H1 (cell line): Measurements from ENCODE around the gene RD3L. TPM values are rescaled to one million over a fixed set of nuclear protein-coding genes. Genes with fewer than 3 reads are reported as not detected.

Source experiments
- ASH2L ChIP-seq: fragments of 200-600, 300-600 bp; sonication (generic); IDR thresholded peaks from one replicate; pipeline ENCODE4 v1.7.1; 2017; ENCODE audit warnings: low read length
- CHD2 ChIP-seq: IDR thresholded peaks from 2 replicates; pipeline ENCODE4 v1.6.1; 2012; ENCODE audit warnings: low read length, improper control_type of control experiment
- EGR1 ChIP-seq: IDR thresholded peaks from 2 replicates; pipeline ENCODE4 v1.6.1; 2011; ENCODE audit warnings: low read depth, low read length, borderline replicate concordance
- POLR2A ChIP-seq, 2 experiments: IDR thresholded peaks; 1 replicate in 1 of 2; 2 replicates in 1 of 2; pipeline ENCODE4 v1.6.1; 2011; ENCODE audit warnings: low read depth in 2 of 2, low read length in 2 of 2, mild to moderate bottlenecking in 2 of 2; ENCODE audit errors: control extremely low read depth in 1 of 2
- RAD21 ChIP-seq, 2 experiments: IDR thresholded peaks in 1 of 2; conservative IDR thresholded peaks in 1 of 2; 2 replicates each; pipeline ENCODE4 v1.6.1; 2011; ENCODE audit warnings: low read depth in 2 of 2, low read length in 2 of 2, improper control_type of control experiment in 1 of 2, inconsistent platforms in 1 of 2, mild to moderate bottlenecking in 1 of 2, moderate library complexity in 1 of 2
- RBBP5 ChIP-seq: IDR thresholded peaks from 2 replicates; pipeline ENCODE4 v1.7.1; 2012; ENCODE audit warnings: low read depth, mild to moderate bottlenecking, inconsistent platforms, low read length, moderate library complexity, borderline replicate concordance
- RFX5 ChIP-seq: IDR thresholded peaks from 2 replicates; pipeline ENCODE4 v1.6.1; 2011; ENCODE audit warnings: low read depth, low read length, improper control_type of control experiment, borderline replicate concordance
- SAP30 ChIP-seq: fragments of 300-600 bp; sonication (generic); IDR thresholded peaks from 2 replicates; pipeline ENCODE4 v1.7.1; 2012; ENCODE audit warnings: low read length, moderate library complexity, mild to moderate bottlenecking, inconsistent platforms; ENCODE audit not compliant: insufficient read depth, insufficient replicate concordance
- SP2 ChIP-seq: IDR thresholded peaks from 2 replicates; pipeline ENCODE4 v1.6.1; 2012; ENCODE audit warnings: mild to moderate bottlenecking, low read length, inconsistent platforms
- SP4 ChIP-seq: IDR thresholded peaks from 2 replicates; pipeline ENCODE4 v1.6.1; 2012; ENCODE audit warnings: low read length, inconsistent platforms
- TAF7 ChIP-seq: optimal IDR thresholded peaks from 2 replicates; pipeline ENCODE3; 2011; ENCODE audit warnings: low read depth, mild to moderate bottlenecking, inconsistent platforms, low read length, moderate library complexity, borderline replicate concordance
- TBP ChIP-seq: IDR thresholded peaks from 2 replicates; pipeline ENCODE4 v1.6.1; 2011; ENCODE audit warnings: low read depth, low read length, improper control_type of control experiment
- TEAD4 ChIP-seq: IDR thresholded peaks from 2 replicates; pipeline ENCODE4 v1.6.1; 2012; ENCODE audit warnings: low read depth, low read length, inconsistent platforms, mixed read lengths
- YY1 ChIP-seq: IDR thresholded peaks from 2 replicates; pipeline ENCODE4 v1.6.1; 2011; ENCODE audit warnings: low read depth, mild to moderate bottlenecking, low read length
- polyA plus RNA-seq, 7 experiments: library from polyadenylated mRNA; depleted of rRNA in 3 of 7; stranded (reverse) in 5 of 7; unstranded in 2 of 7; fragments of >200 nt in 5 of 7; fragments of 200-250 nt in 2 of 7; gene quantifications; 1 replicate in 5 of 7; 2 replicates in 1 of 7; 4 replicates in 1 of 7; pipeline versions ENCODE4 v1.2.1 to v1.2.3, GENCODE V29; 2011 to 2013; ENCODE audit warnings: missing spikeins in 2 of 7, mixed read lengths in 2 of 7
- total RNA-seq: library from RNA; stranded (reverse); fragmentation: NEBNext Ultra II Directional; extraction: Animal tissue kit (Norgen Biotek cat#: 25700); gene quantifications from 2 replicates; pipeline ENCODE4 v1.2.1, GENCODE V29; 2021
- TF ChIP-seq, protein P1 (sequence below), 3 experiments: IDR thresholded peaks; 1 replicate in 2 of 3; 2 replicates in 1 of 3; pipeline versions ENCODE4 v1.5.1 to v1.6.1; 2011; ENCODE audit warnings: low read length in 3 of 3, mild to moderate bottlenecking in 3 of 3, inconsistent platforms in 2 of 3, low read depth in 1 of 3, moderate library complexity in 1 of 3; ENCODE audit not compliant: insufficient read depth in 1 of 3; ENCODE audit errors: control extremely low read depth in 1 of 3
- TF ChIP-seq, protein P2 (sequence below): IDR thresholded peaks from 2 replicates; pipeline ENCODE4 v1.6.1; 2011; ENCODE audit warnings: low read depth, mild to moderate bottlenecking, low read length; ENCODE audit not compliant: insufficient read depth
- TF ChIP-seq, protein P3 (sequence below): IDR thresholded peaks from 2 replicates; pipeline ENCODE4 v1.6.1; 2012; ENCODE audit warnings: inconsistent platforms
- TF ChIP-seq, protein P4 (sequence below): IDR thresholded peaks from 2 replicates; pipeline ENCODE4 v1.6.1; 2011; ENCODE audit warnings: low read length, improper control_type of control experiment

The RD3L gene
- total and polyA plus RNA-seq, 2 of the 8 experiments (the other 6 are each of a cell fraction or from before 2014, with no cell fraction given): not detected

DNA sequence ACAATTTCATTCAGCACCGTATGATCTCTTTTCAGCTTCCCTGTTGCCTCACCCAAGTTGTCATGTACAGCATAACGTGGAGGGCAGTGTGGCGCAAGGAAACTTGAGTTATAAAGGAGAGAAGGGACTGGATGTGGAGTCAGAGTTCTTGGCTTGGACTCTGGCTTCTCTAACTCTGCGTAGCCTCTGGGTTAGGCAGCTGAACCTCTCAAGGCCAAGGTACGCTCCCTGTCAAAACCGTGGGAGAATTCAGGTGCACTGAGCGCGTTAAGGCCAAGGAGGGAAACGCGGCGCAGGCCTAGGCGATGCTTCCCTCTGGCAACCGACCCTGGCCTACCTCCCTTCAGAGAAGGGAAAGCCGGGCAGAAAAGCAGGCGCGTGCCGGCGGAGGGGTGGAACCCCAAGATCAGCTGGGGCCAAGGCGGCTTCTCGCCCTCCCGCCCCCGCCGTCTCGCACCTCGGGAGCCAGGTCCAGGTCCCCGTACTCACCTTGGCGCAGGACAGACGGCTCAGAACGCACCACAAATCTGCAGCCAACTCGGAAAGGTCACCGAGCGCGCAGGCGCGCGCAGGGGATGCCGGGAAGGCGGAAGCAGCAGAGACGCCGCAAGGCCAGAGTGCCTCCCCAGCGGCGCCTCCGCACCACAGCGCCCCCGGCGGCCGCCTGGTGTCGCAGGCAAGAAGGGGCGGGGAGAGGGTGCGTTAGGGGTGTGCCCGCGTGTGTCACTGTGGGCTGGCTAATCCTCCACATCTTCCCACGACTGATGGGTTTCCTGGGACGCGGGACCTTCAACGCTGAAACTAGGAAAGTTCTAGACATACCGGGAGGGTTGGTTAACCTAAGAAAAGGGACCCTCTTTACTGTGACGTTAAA, 21.1 kb downstream of the RD3L start (continued):
- 0 out of 2 replicates have a peak, but pooled peaks have one; percentile 24 for TF ChIP-seq CHD2
- peak; percentile 48 for TF ChIP-seq RBBP5
- TF ChIP-seq, protein P1, sequence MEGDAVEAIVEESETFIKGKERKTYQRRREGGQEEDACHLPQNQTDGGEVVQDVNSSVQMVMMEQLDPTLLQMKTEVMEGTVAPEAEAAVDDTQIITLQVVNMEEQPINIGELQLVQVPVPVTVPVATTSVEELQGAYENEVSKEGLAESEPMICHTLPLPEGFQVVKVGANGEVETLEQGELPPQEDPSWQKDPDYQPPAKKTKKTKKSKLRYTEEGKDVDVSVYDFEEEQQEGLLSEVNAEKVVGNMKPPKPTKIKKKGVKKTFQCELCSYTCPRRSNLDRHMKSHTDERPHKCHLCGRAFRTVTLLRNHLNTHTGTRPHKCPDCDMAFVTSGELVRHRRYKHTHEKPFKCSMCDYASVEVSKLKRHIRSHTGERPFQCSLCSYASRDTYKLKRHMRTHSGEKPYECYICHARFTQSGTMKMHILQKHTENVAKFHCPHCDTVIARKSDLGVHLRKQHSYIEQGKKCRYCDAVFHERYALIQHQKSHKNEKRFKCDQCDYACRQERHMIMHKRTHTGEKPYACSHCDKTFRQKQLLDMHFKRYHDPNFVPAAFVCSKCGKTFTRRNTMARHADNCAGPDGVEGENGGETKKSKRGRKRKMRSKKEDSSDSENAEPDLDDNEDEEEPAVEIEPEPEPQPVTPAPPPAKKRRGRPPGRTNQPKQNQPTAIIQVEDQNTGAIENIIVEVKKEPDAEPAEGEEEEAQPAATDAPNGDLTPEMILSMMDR (IDR thresholded peaks at IDR 0.05; ENCODE audit: control extremely low read depth in 1 of 3, insufficient read depth in 1 of 3, low read depth in 1 of 3, low read length in 3 of 3): peak; percentile 96 to 97 (median 96)
- TF ChIP-seq, protein P2, sequence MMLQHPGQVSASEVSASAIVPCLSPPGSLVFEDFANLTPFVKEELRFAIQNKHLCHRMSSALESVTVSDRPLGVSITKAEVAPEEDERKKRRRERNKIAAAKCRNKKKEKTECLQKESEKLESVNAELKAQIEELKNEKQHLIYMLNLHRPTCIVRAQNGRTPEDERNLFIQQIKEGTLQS: peak; percentile 63; the same call in 1 of the 2 replicates
- TF ChIP-seq, protein P3, sequence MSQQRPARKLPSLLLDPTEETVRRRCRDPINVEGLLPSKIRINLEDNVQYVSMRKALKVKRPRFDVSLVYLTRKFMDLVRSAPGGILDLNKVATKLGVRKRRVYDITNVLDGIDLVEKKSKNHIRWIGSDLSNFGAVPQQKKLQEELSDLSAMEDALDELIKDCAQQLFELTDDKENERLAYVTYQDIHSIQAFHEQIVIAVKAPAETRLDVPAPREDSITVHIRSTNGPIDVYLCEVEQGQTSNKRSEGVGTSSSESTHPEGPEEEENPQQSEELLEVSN: no peak
- peak; percentile 83 for TF ChIP-seq TBP
- peak in 1 of 2 experiments; percentile 87; a peak in 2 of 3 replicates for TF ChIP-seq POLR2A (IDR thresholded peaks at IDR 0.05; ENCODE audit: control extremely low read depth in 1 of 2, low read depth in 2 of 2, low read length in 2 of 2)
- TF ChIP-seq EGR1: 0 out of 2 replicates have a peak, but pooled peaks have one; percentile 42
- TF ChIP-seq SAP30: peak; percentile 59
- no peak for TF ChIP-seq RFX5
- TF ChIP-seq, protein P4, sequence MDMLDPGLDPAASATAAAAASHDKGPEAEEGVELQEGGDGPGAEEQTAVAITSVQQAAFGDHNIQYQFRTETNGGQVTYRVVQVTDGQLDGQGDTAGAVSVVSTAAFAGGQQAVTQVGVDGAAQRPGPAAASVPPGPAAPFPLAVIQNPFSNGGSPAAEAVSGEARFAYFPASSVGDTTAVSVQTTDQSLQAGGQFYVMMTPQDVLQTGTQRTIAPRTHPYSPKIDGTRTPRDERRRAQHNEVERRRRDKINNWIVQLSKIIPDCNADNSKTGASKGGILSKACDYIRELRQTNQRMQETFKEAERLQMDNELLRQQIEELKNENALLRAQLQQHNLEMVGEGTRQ: no peak
- no peak for TF ChIP-seq TEAD4
- TF ChIP-seq SP4: 0 out of 2 replicates have a peak, but pooled peaks have one; percentile 36
- peak; percentile 78 for TF ChIP-seq TAF7
- peak; percentile 62; the same call in 1 of the 2 replicates for TF ChIP-seq SP2
- TF ChIP-seq YY1: peak; percentile 53; the same call in 1 of the 2 replicates
- peak; percentile 37 for TF ChIP-seq ASH2L
- TF ChIP-seq RAD21 (IDR thresholded peaks at IDR 0.05 in 1 of 2, conservative IDR thresholded peaks at IDR 0.05 in 1 of 2; ENCODE audit: low read depth in 2 of 2, low read length in 2 of 2): peak; percentile 28 to 46; a peak in 3 of 4 replicates
